ENCODE measurements around the gene CCDC63.

Gene CCDC63

DNA sequence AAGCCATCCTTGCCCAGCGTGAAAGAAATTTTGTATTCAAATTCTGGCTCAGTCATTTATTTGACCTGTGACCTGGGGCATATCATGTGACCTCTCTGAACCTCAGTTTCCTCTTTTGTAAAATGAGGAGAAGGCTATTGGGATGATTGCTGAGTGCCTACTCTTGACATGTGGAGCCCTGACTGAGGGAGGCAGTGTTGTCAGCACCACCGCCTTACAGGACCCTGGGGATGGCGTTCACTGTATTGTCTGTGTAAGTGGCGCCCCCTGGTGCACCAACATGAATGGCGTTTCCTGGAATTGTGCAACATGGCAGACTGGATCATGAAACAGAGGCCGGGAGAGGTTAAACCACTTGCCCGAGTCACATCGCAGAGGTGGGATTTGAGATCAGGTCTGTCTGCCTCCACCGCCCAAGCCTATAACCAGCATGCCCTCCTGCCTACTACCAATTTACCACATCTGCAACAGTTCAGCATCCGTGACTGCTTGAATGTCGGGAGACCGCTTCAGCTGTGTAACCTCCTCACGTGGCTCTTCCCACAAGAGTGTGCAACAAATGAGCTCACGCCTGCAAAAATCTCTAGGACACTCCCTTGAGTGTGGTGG, 20.1 kb upstream of the CCDC63 start:
- TF ChIP-seq, protein P1, sequence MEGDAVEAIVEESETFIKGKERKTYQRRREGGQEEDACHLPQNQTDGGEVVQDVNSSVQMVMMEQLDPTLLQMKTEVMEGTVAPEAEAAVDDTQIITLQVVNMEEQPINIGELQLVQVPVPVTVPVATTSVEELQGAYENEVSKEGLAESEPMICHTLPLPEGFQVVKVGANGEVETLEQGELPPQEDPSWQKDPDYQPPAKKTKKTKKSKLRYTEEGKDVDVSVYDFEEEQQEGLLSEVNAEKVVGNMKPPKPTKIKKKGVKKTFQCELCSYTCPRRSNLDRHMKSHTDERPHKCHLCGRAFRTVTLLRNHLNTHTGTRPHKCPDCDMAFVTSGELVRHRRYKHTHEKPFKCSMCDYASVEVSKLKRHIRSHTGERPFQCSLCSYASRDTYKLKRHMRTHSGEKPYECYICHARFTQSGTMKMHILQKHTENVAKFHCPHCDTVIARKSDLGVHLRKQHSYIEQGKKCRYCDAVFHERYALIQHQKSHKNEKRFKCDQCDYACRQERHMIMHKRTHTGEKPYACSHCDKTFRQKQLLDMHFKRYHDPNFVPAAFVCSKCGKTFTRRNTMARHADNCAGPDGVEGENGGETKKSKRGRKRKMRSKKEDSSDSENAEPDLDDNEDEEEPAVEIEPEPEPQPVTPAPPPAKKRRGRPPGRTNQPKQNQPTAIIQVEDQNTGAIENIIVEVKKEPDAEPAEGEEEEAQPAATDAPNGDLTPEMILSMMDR (conservative IDR thresholded peaks at IDR 0.05; ENCODE audit: low read depth), result peak; percentile 70
- ChIA-PET POLR2A (ENCODE audit: low non-redundant PET) (no interaction called here), CTCF (interaction anchor here (0.5 to 0.9 kb wide), 4 partner anchors 12 to 173 kb away, joined by 3 to 5 read pairs (median 4); no protein-coding TSS in a partner anchor)
- H3K27ac ChIP-seq, result no peak overlapping the region
- DNase-seq (ENCODE audit: low spot score), result peak; percentile 63

DNA sequence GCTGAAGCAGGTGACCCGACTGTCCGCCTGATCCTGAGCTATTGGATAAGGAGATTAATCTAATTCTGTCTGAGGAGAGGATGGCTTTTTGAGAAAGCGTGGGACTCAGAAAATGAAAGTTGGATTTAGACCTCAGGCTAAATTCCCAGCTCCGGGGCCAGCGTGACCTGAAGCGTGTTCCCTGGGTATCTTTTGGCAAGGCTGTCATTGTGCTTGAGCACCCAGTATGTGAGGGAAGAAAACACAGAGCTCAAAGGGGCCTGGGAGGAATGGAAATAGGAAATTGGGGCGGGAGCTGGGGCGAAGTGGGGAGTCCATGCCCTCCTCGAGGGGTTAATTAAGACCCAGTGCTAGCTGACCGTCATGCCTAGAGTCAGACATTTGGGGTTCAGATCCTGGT, 17.5 kb upstream of the CCDC63 start:
- no peak overlapping the region for H3K27ac ChIP-seq
- ChIA-PET POLR2A (ENCODE audit: low non-redundant PET) (no interaction called here), CTCF (interaction anchor here (0.6 kb wide), 2 partner anchors 57 to 761 kb away, joined by 3 read pairs; no protein-coding TSS in a partner anchor)
- no peak for DNase-seq (ENCODE audit: low spot score)
- TF ChIP-seq, protein P1 (conservative IDR thresholded peaks at IDR 0.05; ENCODE audit: low read depth), result no peak

DNA sequence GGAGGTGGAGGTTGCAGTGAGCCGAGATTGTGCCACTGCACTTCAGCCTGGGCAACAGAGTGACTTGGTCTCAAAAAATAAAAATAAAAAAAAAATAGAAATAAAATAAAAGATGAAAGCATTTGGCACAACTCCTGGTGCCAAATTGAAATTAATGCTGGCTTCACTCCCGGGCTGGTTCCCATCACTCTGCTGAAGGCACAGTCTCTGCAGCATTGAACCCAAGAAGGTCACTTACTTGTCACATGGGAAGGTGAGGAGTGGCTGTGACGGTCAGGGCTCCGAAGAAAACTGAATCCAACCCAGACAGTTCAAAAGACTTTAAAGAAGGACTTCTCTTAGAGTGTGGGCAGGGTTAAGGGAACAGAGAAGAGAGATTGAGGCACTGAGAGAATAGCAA, 10.5 kb upstream of the CCDC63 start:
- no peak overlapping the region for H3K27ac ChIP-seq
- CTCF ChIA-PET, result no interaction called here
- POLR2A ChIA-PET (ENCODE audit: low non-redundant PET), result no interaction called here
- DNase-seq (ENCODE audit: low spot score), result no peak
- TF ChIP-seq, protein P1 (conservative IDR thresholded peaks at IDR 0.05; ENCODE audit: low read depth), result no peak

DNA sequence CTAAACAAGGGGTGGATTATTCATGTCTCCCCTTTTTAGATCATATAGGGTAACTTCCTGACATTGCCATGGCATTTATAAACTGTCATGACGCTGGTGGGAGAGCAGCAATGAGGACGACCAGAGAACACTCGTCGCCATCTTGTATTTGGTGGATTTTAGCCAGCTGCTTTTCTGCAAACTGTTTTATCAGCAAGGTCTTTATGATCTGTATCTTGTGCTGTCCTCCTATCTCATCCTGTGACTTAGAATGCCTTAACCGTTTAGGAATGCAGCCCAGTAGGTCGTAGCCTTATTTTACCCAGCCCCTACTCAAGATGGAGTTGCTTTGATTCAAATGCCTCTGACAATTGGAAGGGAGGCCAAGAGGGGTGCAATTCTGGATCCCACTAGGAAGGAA, 5.8 kb upstream of the CCDC63 start:
- TF ChIP-seq, protein P1 (conservative IDR thresholded peaks at IDR 0.05; ENCODE audit: low read depth), result no peak
- no peak for DNase-seq (ENCODE audit: low spot score)
- CTCF ChIA-PET, result interaction anchor here (0.7 kb wide), 1 partner anchor 32 kb away, joined by 3 read pairs; no protein-coding TSS in a partner anchor
- POLR2A ChIA-PET (ENCODE audit: low non-redundant PET), result no interaction called here
- no peak overlapping the region for H3K27ac ChIP-seq

DNA sequence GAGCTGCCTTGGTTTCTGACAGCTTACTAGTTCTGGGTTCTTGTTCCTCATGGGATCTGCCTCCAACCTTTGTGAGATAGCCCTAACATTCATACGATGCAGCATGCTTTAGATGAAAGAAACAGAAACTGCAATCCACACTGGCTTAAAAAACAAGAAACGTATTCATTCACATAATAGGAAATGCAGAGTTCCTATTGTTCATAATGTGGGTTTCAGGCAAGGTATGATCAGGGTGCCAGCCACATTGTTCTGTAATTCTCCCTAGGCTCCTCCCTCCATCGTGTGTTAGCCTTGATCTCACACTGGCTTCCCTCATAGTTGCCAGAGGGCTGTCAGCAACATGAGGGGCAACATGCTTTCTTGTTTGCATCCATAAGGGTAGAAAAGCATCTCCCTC, 2.7 kb upstream of the CCDC63 start:
- TF ChIP-seq, protein P1 (conservative IDR thresholded peaks at IDR 0.05; ENCODE audit: low read depth), result no peak
- CTCF ChIA-PET, result no interaction called here

DNA sequence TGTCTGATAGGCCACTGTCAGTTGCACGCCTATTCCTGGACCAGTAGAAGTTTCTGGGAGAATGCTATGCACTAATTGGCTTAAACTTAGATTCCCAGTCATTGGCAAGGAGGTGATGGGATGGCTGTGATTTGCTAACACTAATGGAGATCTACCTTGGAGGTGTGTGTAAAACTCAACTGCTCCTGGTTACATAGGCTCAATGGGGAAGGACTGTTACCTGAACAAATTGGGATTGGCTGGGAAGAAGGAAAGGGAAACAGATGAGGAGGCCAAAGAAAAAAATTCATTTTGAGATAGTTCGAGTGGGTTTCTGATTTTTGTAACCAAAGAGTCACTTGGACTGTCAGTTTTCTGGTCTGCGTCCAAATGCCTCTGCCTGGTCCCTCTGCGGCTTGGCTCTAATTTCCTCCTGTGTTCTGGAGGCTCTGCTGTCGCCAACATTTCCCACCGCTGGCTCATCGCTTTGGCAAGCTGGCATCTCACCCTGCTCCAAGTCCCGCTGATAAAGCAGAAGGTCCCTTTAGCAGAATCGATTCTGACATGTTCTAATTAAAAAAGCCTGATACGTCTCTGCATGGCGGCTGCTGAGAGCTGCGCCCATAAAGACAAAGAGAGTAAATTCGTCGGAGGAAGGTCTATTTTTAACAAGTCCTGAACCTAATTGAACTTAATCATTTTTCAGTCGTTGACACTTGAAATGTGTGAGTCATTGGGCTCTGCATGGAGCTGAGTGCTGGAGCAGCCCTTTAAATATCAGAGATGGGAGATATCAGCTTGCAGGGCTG, 2.0 kb upstream of the CCDC63 start:
- ChIA-PET CTCF (interaction anchor here (0.9 kb wide), 1 partner anchor 43 kb away, joined by 3 read pairs; no protein-coding TSS in a partner anchor), POLR2A (ENCODE audit: low non-redundant PET) (interaction anchor here (0.7 kb wide), 1 partner anchor 52 kb away, joined by 3 read pairs; no protein-coding TSS in a partner anchor)
- TF ChIP-seq, protein P1 (conservative IDR thresholded peaks at IDR 0.05; ENCODE audit: low read depth), result no peak
- H3K27ac ChIP-seq, result peak overlapping the region; percentile 71
- DNase-seq (ENCODE audit: low spot score), result peak; percentile 62

More for the DNA sequence above, 2.7 kb upstream of the CCDC63 start:
- POLR2A ChIA-PET (ENCODE audit: low non-redundant PET), result no interaction called here
- DNase-seq (ENCODE audit: low spot score), result no peak
- no peak overlapping the region for H3K27ac ChIP-seq

Data from RWPE1 (cell line).